Left ventricle myocardium inferior (tissue), 1 donor: ENCODE measurements around the gene ARHGAP12. TPM values are rescaled to one million over a fixed set of nuclear protein-coding genes. Genes with fewer than 3 reads are reported as not detected.
A peak's percentile ranks its signal among the peaks of the same experiment; 100 is the strongest.

Experiments
- DNase-seq: peaks from one replicate; pipeline ENCODE4 v3.0.0-alpha.2; 2020
- H3K27ac ChIP-seq: fragments of 200-600 bp; replicated peaks from 2 replicates; pipeline ENCODE4 v1.8.0; 2021
- H3K27me3 ChIP-seq: fragments of 200-600 bp; 2 replicates; pipeline ENCODE4 v1.8.0; 2021; ENCODE audit warnings: low read depth
- H3K36me3 ChIP-seq: fragments of 200-600 bp; 2 replicates; pipeline ENCODE4 v1.8.0; 2021
- H3K4me1 ChIP-seq: fragments of 200-600 bp; 2 replicates; pipeline ENCODE4 v1.8.0; 2021
- H3K4me3 ChIP-seq: fragments of 200-600 bp; 2 replicates; pipeline ENCODE4 v1.8.0; 2021; ENCODE audit warnings: mild to moderate bottlenecking, moderate library complexity
- H3K9me3 ChIP-seq: fragments of 200-600 bp; replicated peaks from 2 replicates; pipeline ENCODE4 v1.8.0; 2021
- CTCF ChIP-seq: fragments of 200-600 bp; IDR thresholded peaks from 2 replicates; pipeline ENCODE4 v1.8.0; 2021; ENCODE audit warnings: antibody characterized with exemption, mild to moderate bottlenecking, borderline replicate concordance
- intact Hi-C: fragments of 100-400 bp; cut with micrococcal nuclease; formaldehyde crosslinking; loops from one replicate; pipeline ENCODE4 v1.11.0; 2022
- total RNA-seq: library from RNA; stranded (reverse); fragmentation: NEBNext Ultra II Directional; extraction: Animal tissue kit (Norgen Biotek cat#: 25700); gene quantifications from one replicate; pipeline ENCODE4 v1.2.1, GENCODE V29; 2021
- donor health status: DM: no; HTN: yes; CAD: no; lungs with severe emphysema.

ARHGAP12 gene
- total RNA-seq, 1 donor from 2014 or later = 22.1 TPM

GRCh38 chr10:31832261-31832660, 96.4 kb downstream of the ARHGAP12 start:
- H3K4me1 ChIP-seq = peaks cover 5% of the 10 kb centered on the region
- intact Hi-C loops = no loop called here
- no peaks in the 10 kb centered on the region for H3K9me3 ChIP-seq
- H3K27ac ChIP-seq = no peak overlapping the region
- H3K4me3 ChIP-seq = no peak overlapping the region
- H3K36me3 ChIP-seq = no peaks in the 10 kb centered on the region
- H3K27me3 ChIP-seq = no peaks in the 10 kb centered on the region
- no peak for DNase-seq
- TF ChIP-seq CTCF = no peak

- DNase-seq = no peak
- Histone ChIP-seq H3K27me3 (no peaks in the 10 kb centered on the region), H3K27ac (no peak overlapping the region), H3K9me3 (no peaks in the 10 kb centered on the region), H3K36me3 (no peaks in the 10 kb centered on the region), H3K4me3 (no peak overlapping the region), H3K4me1 (peaks cover 5% of the 10 kb centered on the region)
- intact Hi-C loops = no loop called here
- no peak for TF ChIP-seq CTCF
Measured at GRCh38 chr10:31830887-31831286, 97.7 kb downstream of the ARHGAP12 start.

GRCh38 chr10:31829776-31830175, 98.9 kb downstream of the ARHGAP12 start:
- no peaks in the 10 kb centered on the region for H3K9me3 ChIP-seq
- no peak for DNase-seq
- no peak overlapping the region for H3K4me3 ChIP-seq
- H3K27me3 ChIP-seq = no peaks in the 10 kb centered on the region
- H3K4me1 ChIP-seq = peaks cover 5% of the 10 kb centered on the region
- intact Hi-C loops = no loop called here
- H3K36me3 ChIP-seq = no peaks in the 10 kb centered on the region
- no peak overlapping the region for H3K27ac ChIP-seq
- TF ChIP-seq CTCF = no peak

- Histone ChIP-seq H3K27me3 (no peaks in the 10 kb centered on the region), H3K4me3 (no peak overlapping the region), H3K9me3 (no peaks in the 10 kb centered on the region), H3K4me1 (peaks cover 33% of the 10 kb centered on the region), H3K27ac (peak overlapping the region; percentile 68), H3K36me3 (no peaks in the 10 kb centered on the region)
- intact Hi-C loops = no loop called here
- no peak for TF ChIP-seq CTCF
- DNase-seq = no peak
Measured at GRCh38 chr10:31823358-31823757, 105.3 kb downstream of the ARHGAP12 start.

- Histone ChIP-seq H3K27me3 (no peaks in the 10 kb centered on the region), H3K27ac (peak overlapping the region; percentile 68), H3K36me3 (no peaks in the 10 kb centered on the region), H3K4me3 (no peak overlapping the region), H3K4me1 (peaks cover 33% of the 10 kb centered on the region), H3K9me3 (no peaks in the 10 kb centered on the region)
- intact Hi-C loops = no loop called here
- no peak for DNase-seq
- no peak for TF ChIP-seq CTCF
Measured at GRCh38 chr10:31822616-31823318, 105.9 kb downstream of the ARHGAP12 start.
